Measurements from ENCODE around the gene DLGAP1.

- TF ChIP-seq CTCF (IDR thresholded peaks at IDR 0.05) (no peak), POLR2AphosphoS5 (IDR thresholded peaks at IDR 0.05) (no peak), EP300 (IDR thresholded peaks at IDR 0.05) (no peak)
Measured at GRCh38 chr18:3852321-3852720, 602.8 kb downstream of the DLGAP1 start.
